Uterus (tissue), 4 donors: ENCODE results near the gene XYLT2. TPM values are rescaled to one million over a fixed set of nuclear protein-coding genes. Genes with fewer than 3 reads are reported as not detected.
A peak's percentile ranks its signal among the peaks of the same experiment; 100 is the strongest.

Experiments used
- DNase-seq, 2 donors: peaks; one replicate each; pipeline ENCODE4 v3.0.0-alpha.2; 2019 to 2020
- H3K27ac ChIP-seq, 2 donors: fragments of 200-600 bp; sonication (generic); 1 replicate in 1 of 2; 2 replicates in 1 of 2; pipeline ENCODE4 v1.5.1; 2016 to 2018
- H3K27me3 ChIP-seq, 2 donors: fragments of 200-600 bp; sonication (generic); one replicate each; pipeline ENCODE4 v1.5.1; 2018 to 2019; ENCODE audit warnings: control low read depth in 1 of 2
- H3K36me3 ChIP-seq, 2 donors: fragments of 200-600 bp; sonication (generic); one replicate each; pipeline ENCODE4 v1.5.1; 2019; ENCODE audit warnings: control low read depth in 1 of 2
- H3K4me1 ChIP-seq, 2 donors: fragments of 200-600 bp; sonication (generic); one replicate each; pipeline ENCODE4 v1.5.1; 2018 to 2019; ENCODE audit warnings: control low read depth in 1 of 2
- H3K4me3 ChIP-seq, 2 donors: fragments of 200-600 bp; sonication (generic); 1 replicate in 1 of 2; 2 replicates in 1 of 2; pipeline ENCODE4 v1.5.1; 2018 to 2019; ENCODE audit warnings: mild to moderate bottlenecking in 1 of 2
- H3K9me3 ChIP-seq, 2 donors: fragments of 200-600 bp; sonication (generic); one replicate each; pipeline ENCODE4 v1.5.1; 2019; ENCODE audit warnings: control low read depth in 1 of 2
- POLR2A ChIP-seq, 2 donors: fragments of 450-650 bp; IDR thresholded peaks; one replicate each; pipeline ENCODE4 v1.6.1; 2016; ENCODE audit warnings: antibody characterized with exemption in 2 of 2, mild to moderate bottlenecking in 1 of 2, moderate library complexity in 1 of 2
- intact Hi-C: fragments of 100-400 bp; cut with DNase I; formaldehyde crosslinking; loops from one replicate; pipeline ENCODE4 v1.15.1; 2023; ENCODE audit warnings: low total_unique reads
- total RNA-seq, 4 donors: library from RNA; depleted of rRNA in 3 of 4; stranded (reverse); fragments of >200 nt in 3 of 4; gene quantifications; one replicate each; pipeline versions ENCODE4 v1.1.0 to v1.2.4, GENCODE V29; 2014 to 2023
- TF ChIP-seq, protein P1 (sequence below), 4 experiments: fragments of 200-600 bp in 2 of 4; fragments of 450-650 bp in 2 of 4; sonication (generic) in 2 of 4; IDR thresholded peaks; one replicate each; pipeline ENCODE4 v1.5.1; 2016 to 2019; ENCODE audit warnings: antibody characterized with exemption in 4 of 4, mild to moderate bottlenecking in 2 of 4, moderate library complexity in 1 of 4
- donor health status: DM: yes; HTN: yes; CAD: no.

Gene XYLT2
- total RNA-seq, 4 donors from 2014 or later: 23.5 to 34.0 (median 28.5) TPM

DNA sequence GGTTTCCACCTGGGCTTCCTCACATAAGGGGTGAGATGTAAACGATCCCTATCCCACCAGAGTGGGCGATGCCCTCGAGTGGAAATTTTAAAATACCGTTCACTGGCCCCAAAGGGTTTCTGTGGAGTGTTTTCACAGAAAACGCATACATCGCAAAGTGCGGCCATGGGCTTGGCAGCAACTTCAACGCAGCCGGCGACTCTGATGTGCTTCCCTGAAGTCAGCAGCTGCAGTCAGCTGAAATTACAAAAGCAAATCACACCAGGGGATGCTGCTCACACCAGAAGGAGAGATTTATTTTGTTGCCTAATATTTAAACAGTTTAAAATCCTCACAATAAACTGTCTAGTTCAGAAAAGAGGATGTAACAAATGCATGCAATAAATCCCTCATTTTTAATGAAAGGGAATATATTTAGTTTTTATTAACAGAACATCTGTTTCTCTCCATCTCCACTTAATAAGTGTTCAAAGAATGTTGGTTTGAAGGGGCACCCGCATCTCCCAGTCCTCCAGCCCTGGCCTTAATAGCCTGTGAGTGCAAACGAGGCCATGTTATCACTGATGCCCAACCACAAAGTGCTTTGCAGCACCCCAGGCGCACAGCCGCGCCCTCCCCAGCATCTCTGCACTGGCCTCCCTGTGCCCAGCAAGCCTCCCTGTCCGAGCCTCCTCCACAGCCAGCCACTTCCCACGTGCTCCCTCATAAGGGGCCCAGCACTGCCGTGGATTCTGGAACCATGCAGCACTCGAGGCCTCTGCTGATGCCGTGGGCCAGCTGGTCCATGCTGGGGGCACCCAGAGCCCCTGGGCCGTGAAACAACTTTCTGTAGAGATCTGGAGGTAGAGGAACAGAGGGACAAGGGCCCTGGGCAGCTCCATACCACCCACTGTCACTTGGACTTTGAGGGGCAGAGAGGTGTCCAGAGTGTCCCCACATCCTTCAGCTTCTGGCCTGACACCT, 17.3 kb upstream of the XYLT2 start:
- Histone ChIP-seq H3K36me3 (no peaks in the 10 kb centered on the region), H3K4me1 (no peaks in the 10 kb centered on the region), H3K27me3 (no peaks in the 10 kb centered on the region), H3K27ac (peak overlapping the region in 1 of 2 donors; percentile 12), H3K4me3 (no peak overlapping the region), H3K9me3 (no peaks in the 10 kb centered on the region)
- DNase-seq: no peak
- intact Hi-C loops: no loop called here
- no peak for TF ChIP-seq POLR2A (IDR thresholded peaks at IDR 0.05)
- TF ChIP-seq, protein P1, sequence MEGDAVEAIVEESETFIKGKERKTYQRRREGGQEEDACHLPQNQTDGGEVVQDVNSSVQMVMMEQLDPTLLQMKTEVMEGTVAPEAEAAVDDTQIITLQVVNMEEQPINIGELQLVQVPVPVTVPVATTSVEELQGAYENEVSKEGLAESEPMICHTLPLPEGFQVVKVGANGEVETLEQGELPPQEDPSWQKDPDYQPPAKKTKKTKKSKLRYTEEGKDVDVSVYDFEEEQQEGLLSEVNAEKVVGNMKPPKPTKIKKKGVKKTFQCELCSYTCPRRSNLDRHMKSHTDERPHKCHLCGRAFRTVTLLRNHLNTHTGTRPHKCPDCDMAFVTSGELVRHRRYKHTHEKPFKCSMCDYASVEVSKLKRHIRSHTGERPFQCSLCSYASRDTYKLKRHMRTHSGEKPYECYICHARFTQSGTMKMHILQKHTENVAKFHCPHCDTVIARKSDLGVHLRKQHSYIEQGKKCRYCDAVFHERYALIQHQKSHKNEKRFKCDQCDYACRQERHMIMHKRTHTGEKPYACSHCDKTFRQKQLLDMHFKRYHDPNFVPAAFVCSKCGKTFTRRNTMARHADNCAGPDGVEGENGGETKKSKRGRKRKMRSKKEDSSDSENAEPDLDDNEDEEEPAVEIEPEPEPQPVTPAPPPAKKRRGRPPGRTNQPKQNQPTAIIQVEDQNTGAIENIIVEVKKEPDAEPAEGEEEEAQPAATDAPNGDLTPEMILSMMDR (IDR thresholded peaks at IDR 0.05): no peak

DNA sequence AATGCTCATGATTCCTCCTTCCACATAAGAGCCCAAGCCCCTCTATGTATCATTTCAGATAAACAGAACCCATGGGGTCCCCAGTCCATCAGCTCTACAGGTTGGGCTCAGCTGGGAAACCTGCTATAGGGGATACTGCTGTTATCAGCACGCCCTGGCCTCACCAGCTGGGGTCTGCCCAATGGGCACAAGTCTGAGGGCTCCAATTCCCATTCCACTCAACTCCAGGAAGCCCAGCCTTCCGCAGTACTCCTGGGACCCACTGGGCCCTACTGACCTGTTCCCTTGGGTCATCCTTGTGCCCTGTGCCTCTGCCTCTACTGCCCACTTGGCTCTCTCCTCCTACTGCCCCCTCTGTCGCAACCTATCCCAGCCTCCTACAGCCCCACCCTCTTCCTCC, 16.2 kb upstream of the XYLT2 start:
- intact Hi-C loops: no loop called here
- Histone ChIP-seq H3K9me3 (no peaks in the 10 kb centered on the region), H3K4me1 (no peaks in the 10 kb centered on the region), H3K27ac (no peak overlapping the region), H3K4me3 (no peak overlapping the region), H3K27me3 (no peaks in the 10 kb centered on the region), H3K36me3 (no peaks in the 10 kb centered on the region)
- no peak for TF ChIP-seq POLR2A (IDR thresholded peaks at IDR 0.05)
- TF ChIP-seq, protein P1 (IDR thresholded peaks at IDR 0.05): no peak
- no peak for DNase-seq

DNA sequence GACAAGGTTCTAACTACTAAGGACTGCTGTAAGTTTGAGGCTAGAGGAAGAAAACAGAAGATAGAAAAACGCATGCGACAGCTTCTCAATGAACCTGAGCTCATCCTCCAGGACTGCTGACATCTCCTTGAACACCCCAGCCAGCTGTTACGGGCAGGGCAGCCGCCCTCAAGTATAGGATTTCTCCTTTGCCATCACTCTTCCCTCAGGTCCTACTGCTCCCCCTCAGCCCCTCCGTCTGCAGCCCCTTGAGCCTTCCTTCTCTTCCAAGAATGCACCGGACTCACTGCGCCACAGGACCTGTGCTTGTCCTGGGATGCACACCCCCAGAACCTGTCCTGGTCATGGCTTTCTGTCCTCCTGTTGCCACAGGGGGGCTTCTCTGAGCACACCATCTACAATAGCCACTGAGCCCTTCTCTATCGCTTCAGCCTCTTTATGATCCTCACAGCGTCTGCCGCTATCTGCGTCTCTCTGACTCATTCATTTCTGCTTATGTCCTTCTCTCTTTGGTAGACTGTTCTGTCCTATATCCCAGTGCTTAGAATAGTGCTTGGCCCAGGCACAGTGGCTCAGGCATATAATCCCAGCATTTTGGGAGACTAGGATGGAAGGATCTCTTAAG, 15.7 kb upstream of the XYLT2 start:
- no peak overlapping the region for H3K4me3 ChIP-seq
- no peak for DNase-seq

GRCh38 chr17:50331085-50331791, 14.7 kb upstream of the XYLT2 start:
- no peak for TF ChIP-seq POLR2A (IDR thresholded peaks at IDR 0.05)
- TF ChIP-seq, protein P1 (IDR thresholded peaks at IDR 0.05): no peak
- DNase-seq: no peak
- intact Hi-C loops: no loop called here

More for the DNA sequence above, 15.7 kb upstream of the XYLT2 start:
- TF ChIP-seq, protein P1 (IDR thresholded peaks at IDR 0.05): no peak
- TF ChIP-seq POLR2A (IDR thresholded peaks at IDR 0.05): no peak
- H3K9me3 ChIP-seq: no peaks in the 10 kb centered on the region
- H3K27ac ChIP-seq: no peak overlapping the region
- intact Hi-C loops: no loop called here
- no peaks in the 10 kb centered on the region for H3K4me1 ChIP-seq
- H3K27me3 ChIP-seq: no peaks in the 10 kb centered on the region
- no peaks in the 10 kb centered on the region for H3K36me3 ChIP-seq

More at GRCh38 chr17:50331085-50331791, 14.7 kb upstream of the XYLT2 start:
- Histone ChIP-seq H3K9me3 (no peaks in the 10 kb centered on the region), H3K4me3 (no peak overlapping the region), H3K36me3 (no peaks in the 10 kb centered on the region), H3K27ac (no peak overlapping the region), H3K27me3 (no peaks in the 10 kb centered on the region), H3K4me1 (no peaks in the 10 kb centered on the region)
